Ovary (tissue), 9 donors: Measurements from ENCODE around the gene CCL21. TPM values are rescaled to one million over a fixed set of nuclear protein-coding genes. Genes with fewer than 3 reads are reported as not detected.
"Not testable (repeated sequence)": the region's sequence is repeated elsewhere in the genome, so short reads cannot be mapped to it uniquely, and the experiment has no call there.

Experiments used
- DNase-seq, 5 donors: peaks; one replicate each; pipeline ENCODE4 v3.0.0-alpha.2; 2019 to 2020
- H3K27ac ChIP-seq, 2 donors: fragments of 200-600 bp; one replicate each; pipeline versions ENCODE4 v1.5.1 to v1.8.0; 2019 to 2022
- H3K27me3 ChIP-seq: fragments of 200-600 bp; one replicate; pipeline ENCODE4 v1.8.0; 2022
- H3K36me3 ChIP-seq: fragments of 200-600 bp; sonication (generic); one replicate; pipeline ENCODE4 v1.5.1; 2019
- H3K4me1 ChIP-seq: one replicate; pipeline ENCODE4 v1.8.1; 2013; ENCODE audit warnings: mild to moderate bottlenecking, moderate library complexity; ENCODE audit not compliant: insufficient read depth
- H3K4me3 ChIP-seq: fragments of 200-600 bp; sonication (generic); one replicate; pipeline ENCODE4 v1.5.1; 2017
- H3K9me3 ChIP-seq, 2 donors: fragments of 200-600 bp in 1 of 2; sonication (generic) in 1 of 2; one replicate each; pipeline versions ENCODE4 v1.5.1 to v1.8.1; 2013 to 2019; ENCODE audit warnings: mild to moderate bottlenecking in 1 of 2, moderate library complexity in 1 of 2
- EP300 ChIP-seq: sonication (generic); formaldehyde crosslinking; IDR thresholded peaks from one replicate; pipeline ENCODE4 v1.6.1; 2017; ENCODE audit warnings: antibody characterized with exemption
- POLR2A ChIP-seq: fragments of 450-650 bp; IDR thresholded peaks from one replicate; pipeline ENCODE4 v1.6.1; 2017; ENCODE audit warnings: antibody characterized with exemption, mild to moderate bottlenecking, moderate library complexity
- WGBS, 3 donors: extraction: QIAGEN DNeasy Blood & Tissue Kit in 1 of 3; methylation state at CpG; one replicate each; pipeline versions ENCODE4 v1.1.5 to v1.1.7; 2013 to 2017; 5-methylcytosine and 5-hydroxymethylcytosine counted together
- intact Hi-C, 4 donors: fragments of 100-400 bp; cut with DNase I; formaldehyde crosslinking; loops; one replicate each; pipeline versions ENCODE4 v1.11.0 to v1.15.1; 2022 to 2023
- polyA plus RNA-seq, 2 donors: library from polyadenylated mRNA; stranded (reverse); fragments of 200-250 nt in 1 of 2; fragments of 350-450 nt in 1 of 2; fragmentation: Illumina TruSeq in 1 of 2; extraction: RNeasy Lipid Tissue Mini Kit (QIAGEN cat#74804) in 1 of 2; gene quantifications; one replicate each; pipeline ENCODE4 v1.2.3, GENCODE V29; 2013 to 2014
- total RNA-seq, 7 donors: library from RNA; depleted of rRNA in 2 of 7; stranded (reverse); fragments of >200 nt in 2 of 7; fragmentation: NEBNext Ultra II Directional in 3 of 7; extraction: Animal tissue kit (Norgen Biotek cat#: 25700) in 3 of 7; gene quantifications; one replicate each; pipeline versions ENCODE4 v1.1.0 to v1.2.4, GENCODE V29; 2016 to 2023
- TF ChIP-seq, protein P1 (sequence below), 3 donors: fragments of 450-650 bp in 2 of 3; fragments of 200-600 bp in 1 of 3; IDR thresholded peaks; one replicate each; pipeline versions ENCODE4 v1.5.1 to v1.8.0; 2016 to 2022; ENCODE audit warnings: antibody characterized with exemption in 3 of 3, mild to moderate bottlenecking in 1 of 3
- donor health status: DM: no; HTN: no; CAD: no; lungs with moderate emphysema.
- donor health status: DM: no; HTN: no; CAD: no.
- donor health status: Bipolar disorder and iron deficiency.
- donor health status: DM: yes; HTN: yes; CAD: no.
- donor health status: DM: no; HTN: no; CAD: no.
- donor health status: DM: yes; HTN: yes; CAD: no.

The CCL21 gene
- total and polyA plus RNA-seq, 9 donors = 1.5 to 83.6 (median 34.2) TPM

DNA sequence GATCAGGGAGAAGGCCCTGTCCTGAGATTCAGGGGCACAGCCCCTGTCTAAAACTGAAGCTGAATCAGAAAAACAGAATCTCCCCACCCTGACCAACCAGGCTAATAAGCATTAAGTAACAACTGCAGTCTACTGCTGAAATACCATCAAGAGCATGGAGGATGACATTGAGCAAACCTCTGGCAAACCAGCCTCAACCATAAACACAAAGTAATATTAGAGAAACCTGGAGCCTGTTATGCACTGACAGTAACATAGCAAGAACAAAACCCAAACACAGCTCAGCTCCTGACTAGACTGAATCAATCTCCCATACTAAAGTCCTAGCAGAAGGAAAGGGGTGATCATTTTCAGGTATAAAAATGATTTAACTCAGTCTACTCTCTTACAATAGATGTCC lies 24.8 kb upstream of the CCL21 start:
- H3K27ac ChIP-seq = no peak overlapping the region
- H3K36me3 ChIP-seq = no peaks in the 10 kb centered on the region
- TF ChIP-seq, protein P1, sequence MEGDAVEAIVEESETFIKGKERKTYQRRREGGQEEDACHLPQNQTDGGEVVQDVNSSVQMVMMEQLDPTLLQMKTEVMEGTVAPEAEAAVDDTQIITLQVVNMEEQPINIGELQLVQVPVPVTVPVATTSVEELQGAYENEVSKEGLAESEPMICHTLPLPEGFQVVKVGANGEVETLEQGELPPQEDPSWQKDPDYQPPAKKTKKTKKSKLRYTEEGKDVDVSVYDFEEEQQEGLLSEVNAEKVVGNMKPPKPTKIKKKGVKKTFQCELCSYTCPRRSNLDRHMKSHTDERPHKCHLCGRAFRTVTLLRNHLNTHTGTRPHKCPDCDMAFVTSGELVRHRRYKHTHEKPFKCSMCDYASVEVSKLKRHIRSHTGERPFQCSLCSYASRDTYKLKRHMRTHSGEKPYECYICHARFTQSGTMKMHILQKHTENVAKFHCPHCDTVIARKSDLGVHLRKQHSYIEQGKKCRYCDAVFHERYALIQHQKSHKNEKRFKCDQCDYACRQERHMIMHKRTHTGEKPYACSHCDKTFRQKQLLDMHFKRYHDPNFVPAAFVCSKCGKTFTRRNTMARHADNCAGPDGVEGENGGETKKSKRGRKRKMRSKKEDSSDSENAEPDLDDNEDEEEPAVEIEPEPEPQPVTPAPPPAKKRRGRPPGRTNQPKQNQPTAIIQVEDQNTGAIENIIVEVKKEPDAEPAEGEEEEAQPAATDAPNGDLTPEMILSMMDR (IDR thresholded peaks at IDR 0.05) = no peak
- no peak for TF ChIP-seq POLR2A
- intact Hi-C loops = no loop called here
- no peak for DNase-seq
- no peaks in the 10 kb centered on the region for H3K27me3 ChIP-seq
- no peaks in the 10 kb centered on the region for H3K4me1 ChIP-seq
- no peak overlapping the region for H3K4me3 ChIP-seq
- no peaks in the 10 kb centered on the region for H3K9me3 ChIP-seq

DNA sequence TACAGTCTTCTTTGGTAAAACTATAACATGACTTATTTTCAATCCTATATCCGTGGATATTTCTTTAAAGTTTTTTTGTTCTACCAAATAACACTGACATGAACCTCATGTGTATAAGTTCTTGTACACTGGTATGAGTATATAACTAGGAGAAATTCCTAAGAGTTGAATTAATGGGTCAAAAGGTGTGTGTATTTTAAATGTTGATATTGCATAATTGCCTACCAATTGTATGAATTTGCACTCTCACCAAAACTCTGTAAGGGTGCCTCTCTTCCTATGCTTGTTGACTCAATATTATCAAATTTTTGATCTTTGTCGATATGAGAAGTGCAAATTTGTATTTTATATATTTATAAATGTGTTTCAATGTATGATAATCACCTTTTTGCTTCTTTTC lies 22.9 kb upstream of the CCL21 start:
- Histone ChIP-seq H3K9me3 (no peaks in the 10 kb centered on the region), H3K4me1 (no peaks in the 10 kb centered on the region), H3K27me3 (no peaks in the 10 kb centered on the region), H3K4me3 (no peak overlapping the region), H3K36me3 (no peaks in the 10 kb centered on the region), H3K27ac (no peak overlapping the region)
- TF ChIP-seq, protein P1 (IDR thresholded peaks at IDR 0.05) = no peak
- TF ChIP-seq EP300 (no peak), POLR2A (no peak)
- no peak for DNase-seq
- intact Hi-C loops = no loop called here
- WGBS, 3 donors = 86 to 95% (median 88%) methylated on average over 2 of the region's 2 CpGs

DNA sequence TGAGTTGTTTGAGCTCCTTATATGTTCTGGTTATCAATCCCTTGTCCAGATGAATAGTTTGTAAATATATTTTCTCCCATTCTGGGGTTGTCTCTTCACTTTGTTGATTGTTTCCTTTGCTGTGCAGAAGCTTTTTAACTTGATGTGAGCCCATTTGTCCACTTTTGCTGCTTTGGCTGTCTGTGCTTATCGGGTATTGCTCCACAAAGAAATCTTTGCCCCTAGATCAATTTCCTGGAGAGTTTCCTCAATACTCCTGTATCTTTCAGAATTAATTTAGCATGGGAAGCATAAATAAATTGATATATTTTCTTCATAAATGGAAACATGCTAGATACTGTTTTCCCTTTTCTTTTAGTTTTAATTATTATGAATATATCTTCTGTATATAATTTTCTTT lies 22.5 kb upstream of the CCL21 start:
- 96 to 97% (median 96%) methylated on average over 1 of the region's 1 CpG for WGBS, 3 donors
- TF ChIP-seq, protein P1 (IDR thresholded peaks at IDR 0.05) = no peak
- TF ChIP-seq EP300 = no peak
- intact Hi-C loops = no loop called here

DNA sequence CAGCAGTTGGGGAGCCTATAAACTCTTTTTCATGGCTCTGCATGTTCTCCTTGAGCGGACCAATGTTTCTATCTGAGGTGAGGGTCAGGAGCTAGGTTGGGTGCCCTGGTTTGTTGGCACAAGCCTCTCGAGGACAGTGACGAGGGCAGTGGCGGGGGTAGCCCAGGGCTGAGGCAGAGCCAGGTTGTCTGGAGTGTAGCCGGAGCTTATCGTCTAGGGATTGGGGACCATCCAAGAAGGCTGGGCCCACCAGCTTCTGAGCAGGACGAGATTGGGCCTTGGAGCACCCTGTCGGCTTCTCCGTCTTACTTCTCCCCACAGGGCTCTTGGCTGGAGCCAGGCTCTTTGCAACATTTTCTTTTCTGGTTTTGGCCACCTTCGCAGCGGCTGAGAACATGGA lies 13.2 kb upstream of the CCL21 start:
- TF ChIP-seq, protein P1 (IDR thresholded peaks at IDR 0.05) = no peak
- TF ChIP-seq EP300 (no peak), POLR2A (no peak)
- 90 to 95% (median 91%) methylated on average over 11 of the region's 11 CpGs for WGBS, 3 donors
- no peak for DNase-seq
- no peaks in the 10 kb centered on the region for H3K27me3 ChIP-seq
- no peaks in the 10 kb centered on the region for H3K36me3 ChIP-seq
- no peaks in the 10 kb centered on the region for H3K9me3 ChIP-seq
- peaks cover under 1% of the 10 kb centered on the region for H3K4me1 ChIP-seq
- H3K27ac ChIP-seq = no peak overlapping the region
- no peak overlapping the region for H3K4me3 ChIP-seq
- intact Hi-C loops = no loop called here

More for the DNA sequence above, 22.5 kb upstream of the CCL21 start:
- Histone ChIP-seq H3K36me3 (no peaks in the 10 kb centered on the region), H3K4me3 (no peak overlapping the region), H3K4me1 (no peaks in the 10 kb centered on the region), H3K9me3 (no peaks in the 10 kb centered on the region), H3K27ac (no peak overlapping the region), H3K27me3 (no peaks in the 10 kb centered on the region)
- DNase-seq = no peak

DNA sequence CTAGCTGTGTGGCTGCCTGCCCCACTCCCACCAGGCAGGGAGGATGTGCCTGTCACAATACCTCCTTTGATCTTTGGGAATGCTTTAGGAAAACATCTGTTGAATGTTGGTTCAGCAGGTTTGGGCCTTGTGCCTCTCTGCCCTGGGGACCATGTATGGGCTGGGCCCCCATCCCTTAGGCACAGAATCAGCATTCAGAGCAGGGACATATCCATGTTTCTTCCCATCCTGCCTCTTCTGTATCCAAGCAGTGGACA lies 9.8 kb upstream of the CCL21 start:
- H3K27ac ChIP-seq, DNase-seq, H3K9me3 ChIP-seq, H3K4me3 ChIP-seq, H3K27me3 ChIP-seq, intact Hi-C loops, H3K36me3 ChIP-seq, H3K4me1 ChIP-seq: not testable (repeated sequence)
